ENCODE data around the gene CDC14A.
A peak's percentile ranks its signal among the peaks of the same experiment; 100 is the strongest.

The CDC14A gene

GRCh38 chr1:100411019-100411418, 58.7 kb downstream of the CDC14A start:
- DNase-seq, result no peak

- no peak for DNase-seq
Measured at GRCh38 chr1:100411574-100411973, 59.3 kb downstream of the CDC14A start.

- peak; percentile 44 for DNase-seq
Measured at GRCh38 chr1:100413035-100413434, 60.7 kb downstream of the CDC14A start.

GRCh38 chr1:100414693-100415497, 62.6 kb downstream of the CDC14A start:
- DNase-seq, result peak; percentile 71

- DNase-seq, result no peak
Measured at GRCh38 chr1:100415498-100415778, 63.1 kb downstream of the CDC14A start.

GRCh38 chr1:100419072-100419471, 66.8 kb downstream of the CDC14A start:
- DNase-seq, result no peak

- DNase-seq, result no peak
Measured at GRCh38 chr1:100422065-100422464, 69.8 kb downstream of the CDC14A start.

GRCh38 chr1:100423832-100424337, 71.6 kb downstream of the CDC14A start:
- DNase-seq, result peak; percentile 86

- DNase-seq, result peak; percentile 87
Measured at GRCh38 chr1:100428160-100428559, 75.9 kb downstream of the CDC14A start.

GRCh38 chr1:100430325-100430756, 78.0 kb downstream of the CDC14A start:
- DNase-seq, result no peak

GRCh38 chr1:100431954-100432353, 79.6 kb downstream of the CDC14A start:
- no peak for DNase-seq

GRCh38 chr1:100433563-100433962, 81.3 kb downstream of the CDC14A start:
- DNase-seq, result no peak

- no peak for DNase-seq
Measured at GRCh38 chr1:100434831-100435230, 82.5 kb downstream of the CDC14A start.

GRCh38 chr1:100438375-100438774, 86.1 kb downstream of the CDC14A start:
- no peak for DNase-seq

GRCh38 chr1:100438789-100439188, 86.5 kb downstream of the CDC14A start:
- DNase-seq, result no peak

- DNase-seq, result peak; percentile 93
Measured at GRCh38 chr1:100440075-100440809, 87.9 kb downstream of the CDC14A start.

- no peak for DNase-seq
Measured at GRCh38 chr1:100441146-100441545, 88.8 kb downstream of the CDC14A start.

- DNase-seq, result peak; percentile 87
Measured at GRCh38 chr1:100441651-100442050, 89.3 kb downstream of the CDC14A start.

- DNase-seq, result peak; percentile 76
Measured at GRCh38 chr1:100443811-100444571, 91.7 kb downstream of the CDC14A start.

- DNase-seq, result peak; percentile 95
Measured at GRCh38 chr1:100445565-100445964, 93.3 kb downstream of the CDC14A start.

- no peak for DNase-seq
Measured at GRCh38 chr1:100448366-100448765, 96.1 kb downstream of the CDC14A start.

GRCh38 chr1:100449477-100449876, 97.2 kb downstream of the CDC14A start:
- peak; percentile 68 for DNase-seq

GRCh38 chr1:100452641-100453040, 100.3 kb downstream of the CDC14A start:
- peak; percentile 90 for DNase-seq

Data from CD4-positive, alpha-beta T cell treated with Interleukin-4 for 4 hours (primary cell).